HCT116 (cell line): ENCODE data around the gene CATSPERB. TPM values are rescaled to one million over a fixed set of nuclear protein-coding genes. Genes with fewer than 3 reads are reported as not detected.
A peak's percentile ranks its signal among the peaks of the same experiment; 100 is the strongest.

Experiments used
- ATAC-seq: fragments of 200-7000 bp; cut with Tn5 transposase; 2 replicates; pipeline ENCODE4 v1.9.1; 2020; ENCODE audit warnings: mild to moderate bottlenecking, moderate library complexity
- BruUV-seq: library from RNA; stranded (reverse); fragments of 400-500 nt; replicated peaks from 2 replicates; lab custom pipeline; 2021; lab: Mats Ljungman, UMichigan
- CTCF ChIA-PET: fragments of 300-600 bp; sonication (Branson Sonifier 250); formaldehyde crosslinking; loops from one replicate; lab custom pipeline; 2021; ENCODE audit warnings: antibody characterized with exemption; lab: Charles Lee
- POLR2A ChIA-PET: fragments of 300-600, 350-600 bp; sonication (Branson Sonifier 250); formaldehyde crosslinking; loops from one replicate; lab custom pipeline; 2021; ENCODE audit warnings: antibody characterized with exemption; lab: Charles Lee
- RAD21 ChIA-PET, 2 experiments: fragments of 300-600 bp; sonication (Branson Sonifier 250); formaldehyde crosslinking; loops; one replicate each; lab custom pipeline; 2023; ENCODE audit warnings: low total read pairs in 2 of 2; ENCODE audit not compliant: uncharacterized antibody in 2 of 2, unreplicated experiment in 2 of 2, low non-redundant PET in 1 of 2; lab: Charles Lee
- DNase-seq: peaks from one replicate; pipeline ENCODE4 v3.0.0-alpha.2; 2010; ENCODE audit warnings: low read depth, low spot score
- H2AFZ ChIP-seq: fragments of 200-600 bp; shearing (Covaris generic), sonication (generic); 2 replicates; pipeline ENCODE4 v1.6.1; 2017; ENCODE audit warnings: low read depth, mixed run types, mixed read lengths, antibody characterized with exemption, low read length; ENCODE audit not compliant: poor library complexity, severe bottlenecking
- H3K27ac ChIP-seq: 2 replicates; pipeline ENCODE4 v1.5.1; 2012; ENCODE audit warnings: low read depth, low read length
- H3K27me3 ChIP-seq: fragments of 200-600 bp; sonication (generic); 2 replicates; pipeline ENCODE4 v1.6.1; 2016; ENCODE audit warnings: mixed run types, low read length, mixed read lengths; ENCODE audit not compliant: insufficient read depth
- H3K36me3 ChIP-seq, 2 experiments: fragments of 200-500 bp in 1 of 2; fragments of 200-600 bp in 1 of 2; sonication (Bioruptor generic) in 1 of 2; sonication (generic) in 1 of 2; 2 replicates each; pipeline versions ENCODE4 v1.5.1 to v1.6.1; 2014 to 2016; ENCODE audit warnings: low read length in 2 of 2, inconsistent platforms in 1 of 2, mixed read lengths in 1 of 2, mixed run types in 1 of 2; ENCODE audit not compliant: insufficient read depth in 2 of 2, control insufficient read depth in 1 of 2
- H3K4me1 ChIP-seq, 2 experiments: fragments of 200-600 bp in 1 of 2; sonication (generic) in 1 of 2; 2 replicates each; pipeline versions ENCODE4 v1.5.1 to v1.6.1; 2012 to 2017; ENCODE audit warnings: low read length in 2 of 2, inconsistent platforms in 1 of 2, mild to moderate bottlenecking in 1 of 2, mixed read lengths in 1 of 2, mixed run types in 1 of 2, moderate library complexity in 1 of 2; ENCODE audit not compliant: insufficient read depth in 2 of 2, control insufficient read depth in 1 of 2
- H3K4me2 ChIP-seq: fragments of 200-600 bp; sonication (generic); 2 replicates; pipeline ENCODE4 v1.6.1; 2017; ENCODE audit warnings: mixed run types, low read length, mixed read lengths
- H3K4me3 ChIP-seq, 2 experiments: fragments of 200-600 bp in 1 of 2; sonication (generic) in 1 of 2; replicated peaks in 1 of 2; 2 replicates each; pipeline ENCODE4 v1.5.1; 2011 to 2016; ENCODE audit warnings: low read length in 2 of 2, control low read depth in 1 of 2, low read depth in 1 of 2, mild to moderate bottlenecking in 1 of 2, mixed read lengths in 1 of 2, mixed run types in 1 of 2
- H3K79me2 ChIP-seq: fragments of 200-600 bp; sonication (generic); 2 replicates; pipeline ENCODE4 v1.6.1; 2017; ENCODE audit warnings: mild to moderate bottlenecking, mixed run types, low read length, moderate library complexity, mixed read lengths; ENCODE audit not compliant: insufficient read depth
- H3K9ac ChIP-seq: fragments of 200-600 bp; sonication (generic); 2 replicates; pipeline ENCODE4 v1.6.1; 2016; ENCODE audit warnings: low read length, mixed read lengths
- H3K9me2 ChIP-seq: fragments of 200-600 bp; sonication (generic), shearing (Covaris generic); 2 replicates; pipeline ENCODE4 v1.6.1; 2017; ENCODE audit warnings: mixed run types, mild to moderate bottlenecking, moderate library complexity; ENCODE audit not compliant: insufficient read depth
- H3K9me3 ChIP-seq, 2 experiments: fragments of 200-500 bp in 1 of 2; fragments of 200-600 bp in 1 of 2; sonication (Bioruptor generic) in 1 of 2; sonication (generic) in 1 of 2; 2 replicates each; pipeline ENCODE4 v1.6.1; 2014 to 2017; ENCODE audit warnings: low read length in 2 of 2, mixed read lengths in 2 of 2, inconsistent platforms in 1 of 2, low read depth in 1 of 2, mild to moderate bottlenecking in 1 of 2, mixed run types in 1 of 2, moderate library complexity in 1 of 2; ENCODE audit not compliant: control insufficient read depth in 1 of 2, insufficient read depth in 1 of 2
- H4K20me1 ChIP-seq: fragments of 200-600 bp; sonication (generic), shearing (Covaris generic); 2 replicates; pipeline ENCODE4 v1.6.1; 2017; ENCODE audit warnings: mixed run types, mild to moderate bottlenecking, moderate library complexity; ENCODE audit not compliant: insufficient read depth
- EGR1 ChIP-seq: IDR thresholded peaks from 2 replicates; pipeline ENCODE4 v1.6.1; 2012; ENCODE audit warnings: low read depth
- EZH2phosphoT487 ChIP-seq: fragments of 200-600 bp; IDR thresholded peaks from 2 replicates; pipeline ENCODE4 v1.6.1; 2018; ENCODE audit warnings: antibody characterized with exemption, borderline replicate concordance
- JUND ChIP-seq: IDR thresholded peaks from 2 replicates; pipeline ENCODE4 v1.6.1; 2012
- RAD21 ChIP-seq: IDR thresholded peaks from 2 replicates; pipeline ENCODE4 v1.6.1; 2012; ENCODE audit warnings: low read depth, mild to moderate bottlenecking
- SIN3A ChIP-seq: IDR thresholded peaks from 2 replicates; pipeline ENCODE4 v1.6.1; 2012; ENCODE audit warnings: low read depth
- TCF7L2 ChIP-seq: IDR thresholded peaks from 2 replicates; pipeline ENCODE4 v1.7.0; 2011; ENCODE audit warnings: borderline replicate concordance, inconsistent platforms; ENCODE audit not compliant: insufficient read depth, insufficient read length; ENCODE audit errors: extremely low read depth
- ZFX ChIP-seq: fragments of 450-650 bp; IDR thresholded peaks from 2 replicates; pipeline ENCODE4 v1.6.1; 2017
- intact Hi-C: fragments of 100-400 bp; cut with micrococcal nuclease; formaldehyde crosslinking; loops from 2 replicates; pipeline ENCODE4 v1.10.0; 2022
- total RNA-seq: library from RNA; stranded (reverse); gene quantifications from one replicate; pipeline ENCODE4 v1.2.1, GENCODE V29; 2021; ENCODE audit not compliant: unreplicated experiment
- TF ChIP-seq, protein P1 (sequence below): IDR thresholded peaks from 2 replicates; pipeline ENCODE4 v1.6.1; 2012
- TF ChIP-seq, protein P2 (sequence below), 3 experiments: fragments of 200-600 bp in 1 of 3; sonication (generic) in 1 of 3; IDR thresholded peaks in 2 of 3; conservative IDR thresholded peaks in 1 of 3; 2 replicates each; pipeline ENCODE4 v1.5.1; 2012 to 2017; ENCODE audit warnings: low read depth in 2 of 3, low read length in 2 of 3, antibody characterized with exemption in 1 of 3, borderline replicate concordance in 1 of 3, control low read depth in 1 of 3, mild to moderate bottlenecking in 1 of 3, mixed read lengths in 1 of 3, mixed run types in 1 of 3, moderate library complexity in 1 of 3; ENCODE audit not compliant: insufficient read depth in 1 of 3

The CATSPERB gene
- total RNA-seq, 1 experiment from 2014 or later, result 0.74 TPM

DNA sequence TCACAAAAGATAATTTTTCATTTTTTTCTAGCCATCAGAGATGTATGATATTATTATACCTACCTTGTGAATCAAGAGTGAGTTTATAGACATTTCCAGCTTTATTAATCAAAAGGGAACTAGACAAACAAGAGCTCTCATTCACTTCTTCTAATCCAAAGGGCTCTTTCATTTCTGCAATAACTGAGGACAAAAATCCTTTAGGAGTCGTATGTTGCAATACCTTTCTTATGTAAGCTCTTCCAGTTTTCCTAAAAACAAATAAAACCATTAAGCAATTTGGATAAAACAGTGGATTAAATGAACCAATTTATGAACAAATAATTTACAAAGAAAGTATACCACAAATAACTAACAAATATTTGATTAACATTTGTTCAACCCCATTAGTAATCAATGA is 107.1 kb downstream of the CATSPERB start (continued):
- TF ChIP-seq RAD21, result no peak
- TF ChIP-seq, protein P1, sequence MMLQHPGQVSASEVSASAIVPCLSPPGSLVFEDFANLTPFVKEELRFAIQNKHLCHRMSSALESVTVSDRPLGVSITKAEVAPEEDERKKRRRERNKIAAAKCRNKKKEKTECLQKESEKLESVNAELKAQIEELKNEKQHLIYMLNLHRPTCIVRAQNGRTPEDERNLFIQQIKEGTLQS, result no peak
- no peak for TF ChIP-seq EGR1
- TF ChIP-seq, protein P2, sequence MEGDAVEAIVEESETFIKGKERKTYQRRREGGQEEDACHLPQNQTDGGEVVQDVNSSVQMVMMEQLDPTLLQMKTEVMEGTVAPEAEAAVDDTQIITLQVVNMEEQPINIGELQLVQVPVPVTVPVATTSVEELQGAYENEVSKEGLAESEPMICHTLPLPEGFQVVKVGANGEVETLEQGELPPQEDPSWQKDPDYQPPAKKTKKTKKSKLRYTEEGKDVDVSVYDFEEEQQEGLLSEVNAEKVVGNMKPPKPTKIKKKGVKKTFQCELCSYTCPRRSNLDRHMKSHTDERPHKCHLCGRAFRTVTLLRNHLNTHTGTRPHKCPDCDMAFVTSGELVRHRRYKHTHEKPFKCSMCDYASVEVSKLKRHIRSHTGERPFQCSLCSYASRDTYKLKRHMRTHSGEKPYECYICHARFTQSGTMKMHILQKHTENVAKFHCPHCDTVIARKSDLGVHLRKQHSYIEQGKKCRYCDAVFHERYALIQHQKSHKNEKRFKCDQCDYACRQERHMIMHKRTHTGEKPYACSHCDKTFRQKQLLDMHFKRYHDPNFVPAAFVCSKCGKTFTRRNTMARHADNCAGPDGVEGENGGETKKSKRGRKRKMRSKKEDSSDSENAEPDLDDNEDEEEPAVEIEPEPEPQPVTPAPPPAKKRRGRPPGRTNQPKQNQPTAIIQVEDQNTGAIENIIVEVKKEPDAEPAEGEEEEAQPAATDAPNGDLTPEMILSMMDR (IDR thresholded peaks at IDR 0.05 in 2 of 3, conservative IDR thresholded peaks at IDR 0.05 in 1 of 3; ENCODE audit: borderline replicate concordance in 1 of 3, insufficient read depth in 1 of 3, low read depth in 2 of 3, low read length in 2 of 3), result no peak
- TF ChIP-seq JUND, result no peak
- TF ChIP-seq TCF7L2, result no peak
- TF ChIP-seq EZH2phosphoT487, result no peak
- TF ChIP-seq SIN3A, result no peak

- H3K27ac ChIP-seq, result peak overlapping the region; percentile 2; the same call in 1 of the 2 replicates
- RAD21 ChIA-PET, result no interaction called here
- H3K4me2 ChIP-seq, result peak overlapping the region; percentile 54
- ATAC-seq (peak; percentile 66), DNase-seq (no peak)
- H3K9me3 ChIP-seq, result no peaks in the 10 kb centered on the region
- no peaks in the 10 kb centered on the region for H3K36me3 ChIP-seq
- no peaks in the 10 kb centered on the region for H3K27me3 ChIP-seq
- H2AFZ ChIP-seq, result peak overlapping the region; percentile 67
- 0 out of 2 replicates have a peak, but pooled peaks have one; percentile 24 for TF ChIP-seq ZFX
- no peak for TF ChIP-seq EZH2phosphoT487
- no TSS peak for BruUV-seq
- H3K79me2 ChIP-seq, result no peaks in the 10 kb centered on the region
- POLR2A ChIA-PET, result no interaction called here
- H3K4me1 ChIP-seq, result peaks cover 3 to 14% of the 10 kb centered on the region in 2 experiments; a peak in 3 of 4 replicates
- CTCF ChIA-PET, result no interaction called here
- intact Hi-C loops, result no loop called here
- H4K20me1 ChIP-seq, result no peaks in the 10 kb centered on the region
- H3K9ac ChIP-seq, result no peak overlapping the region
- no peaks in the 10 kb centered on the region for H3K9me2 ChIP-seq
- no peak overlapping the region for H3K4me3 ChIP-seq
These were observed 117.7 kb downstream of the CATSPERB start for GRCh38 chr14:91614187-91614586.
